ENCODE data around the gene KRT38. TPM values are rescaled to one million over a fixed set of nuclear protein-coding genes. Genes with fewer than 3 reads are reported as not detected.

KRT38 gene
- total RNA-seq, 2 donors from 2014 or later, result not detected

DNA sequence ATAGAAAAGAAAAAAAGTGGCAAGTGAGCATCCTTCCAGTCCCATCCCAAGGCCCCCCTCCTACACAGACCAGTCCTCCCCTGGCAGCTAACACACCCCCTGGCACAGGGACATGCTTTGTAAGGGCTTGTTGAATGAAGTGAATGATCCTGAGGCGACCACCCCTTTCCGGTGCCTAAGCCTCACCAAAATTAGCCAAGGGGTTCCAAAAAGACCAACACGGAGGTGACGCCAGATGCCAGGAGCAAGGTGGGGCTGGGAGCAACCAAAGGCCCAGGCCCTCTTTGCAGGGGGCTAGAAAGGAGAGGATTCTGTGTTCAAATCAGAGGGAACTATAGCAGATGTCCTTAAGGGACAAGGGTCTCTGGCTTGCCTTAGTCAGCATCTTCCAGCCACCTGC is 34.6 kb upstream of the KRT38 start:
- Histone ChIP-seq H3K4me3 (no peak overlapping the region), H3K4me1 (replicated peaks) (no peaks in the 10 kb centered on the region), H3K36me3 (no peaks in the 10 kb centered on the region), H3K27me3 (replicated peaks; ENCODE audit: insufficient read depth) (no peaks in the 10 kb centered on the region), H3K27ac (no peak overlapping the region), H3K9me3 (no peaks in the 10 kb centered on the region)
- intact Hi-C loops (cut with DNase I), result no loop called here
- 87% methylated on average over 4 of the region's 4 CpGs for WGBS
- DNase-seq (ENCODE audit: low spot score), result no peak
- TF ChIP-seq, protein P1, sequence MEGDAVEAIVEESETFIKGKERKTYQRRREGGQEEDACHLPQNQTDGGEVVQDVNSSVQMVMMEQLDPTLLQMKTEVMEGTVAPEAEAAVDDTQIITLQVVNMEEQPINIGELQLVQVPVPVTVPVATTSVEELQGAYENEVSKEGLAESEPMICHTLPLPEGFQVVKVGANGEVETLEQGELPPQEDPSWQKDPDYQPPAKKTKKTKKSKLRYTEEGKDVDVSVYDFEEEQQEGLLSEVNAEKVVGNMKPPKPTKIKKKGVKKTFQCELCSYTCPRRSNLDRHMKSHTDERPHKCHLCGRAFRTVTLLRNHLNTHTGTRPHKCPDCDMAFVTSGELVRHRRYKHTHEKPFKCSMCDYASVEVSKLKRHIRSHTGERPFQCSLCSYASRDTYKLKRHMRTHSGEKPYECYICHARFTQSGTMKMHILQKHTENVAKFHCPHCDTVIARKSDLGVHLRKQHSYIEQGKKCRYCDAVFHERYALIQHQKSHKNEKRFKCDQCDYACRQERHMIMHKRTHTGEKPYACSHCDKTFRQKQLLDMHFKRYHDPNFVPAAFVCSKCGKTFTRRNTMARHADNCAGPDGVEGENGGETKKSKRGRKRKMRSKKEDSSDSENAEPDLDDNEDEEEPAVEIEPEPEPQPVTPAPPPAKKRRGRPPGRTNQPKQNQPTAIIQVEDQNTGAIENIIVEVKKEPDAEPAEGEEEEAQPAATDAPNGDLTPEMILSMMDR (IDR thresholded peaks at IDR 0.05), result no peak
- TF ChIP-seq POLR2A (IDR thresholded peaks at IDR 0.05), result no peak
- TF ChIP-seq POLR2AphosphoS5 (IDR thresholded peaks at IDR 0.05), result no peak

DNA sequence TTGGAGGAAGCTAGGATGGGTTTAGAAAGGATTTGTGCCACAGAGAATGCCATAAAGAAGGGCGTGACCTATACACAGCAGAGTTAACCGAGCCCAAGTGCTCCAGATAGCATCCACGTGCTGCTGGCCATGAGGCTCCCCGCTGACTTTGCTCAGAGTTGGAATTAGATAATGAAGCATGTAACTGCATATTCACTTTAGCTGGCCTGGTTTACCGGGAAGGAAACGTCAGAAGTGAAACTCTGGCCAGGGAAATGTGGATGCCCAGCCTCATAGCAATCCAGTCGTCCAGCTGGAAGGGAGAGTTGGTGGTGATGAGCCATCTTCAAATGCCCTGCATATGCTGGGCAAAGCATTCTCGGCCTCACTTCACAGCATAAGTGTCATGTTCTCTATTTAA is 34.1 kb upstream of the KRT38 start:
- H3K27ac ChIP-seq, result no peak overlapping the region
- H3K36me3 ChIP-seq, result no peaks in the 10 kb centered on the region
- no peaks in the 10 kb centered on the region for H3K9me3 ChIP-seq
- intact Hi-C loops (cut with DNase I), result no loop called here
- DNase-seq (ENCODE audit: low spot score), result no peak
- 71% methylated on average over 8 of the region's 8 CpGs for WGBS
- H3K4me3 ChIP-seq, result no peak overlapping the region
- H3K4me1 ChIP-seq (replicated peaks), result no peaks in the 10 kb centered on the region
- TF ChIP-seq, protein P1 (IDR thresholded peaks at IDR 0.05), result no peak
- TF ChIP-seq POLR2AphosphoS5 (IDR thresholded peaks at IDR 0.05) (no peak), POLR2A (IDR thresholded peaks at IDR 0.05) (no peak)
- H3K27me3 ChIP-seq (replicated peaks; ENCODE audit: insufficient read depth), result no peaks in the 10 kb centered on the region

DNA sequence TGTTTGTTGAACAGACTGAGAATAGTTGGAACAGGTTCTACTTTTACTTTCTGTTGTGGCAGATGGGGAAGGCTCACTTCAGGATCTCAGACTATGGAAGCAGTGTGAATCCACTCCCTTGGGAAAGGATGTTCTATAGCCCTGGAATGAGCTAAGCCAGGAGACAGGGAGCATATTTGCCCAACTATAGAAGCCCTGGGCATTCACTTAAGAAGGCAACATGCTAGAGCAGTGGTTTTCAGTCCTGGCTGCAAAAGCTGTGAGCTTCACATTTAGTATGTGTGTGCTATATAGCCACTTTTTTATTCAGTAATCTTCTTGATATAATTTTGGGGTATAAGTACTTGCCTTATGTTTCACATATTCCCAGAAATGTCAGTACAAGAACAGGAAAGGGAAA is 27.6 kb upstream of the KRT38 start:
- no peak overlapping the region for H3K27ac ChIP-seq
- TF ChIP-seq POLR2A (IDR thresholded peaks at IDR 0.05), result no peak
- TF ChIP-seq POLR2AphosphoS5 (IDR thresholded peaks at IDR 0.05), result no peak
- TF ChIP-seq, protein P1 (IDR thresholded peaks at IDR 0.05), result no peak
- intact Hi-C loops (cut with DNase I), result no loop called here
- no peaks in the 10 kb centered on the region for H3K36me3 ChIP-seq
- no peak for DNase-seq (ENCODE audit: low spot score)
- H3K4me3 ChIP-seq, result no peak overlapping the region
- H3K9me3 ChIP-seq, result no peaks in the 10 kb centered on the region
- no peaks in the 10 kb centered on the region for H3K4me1 ChIP-seq (replicated peaks)
- H3K27me3 ChIP-seq (replicated peaks; ENCODE audit: insufficient read depth), result no peaks in the 10 kb centered on the region

DNA sequence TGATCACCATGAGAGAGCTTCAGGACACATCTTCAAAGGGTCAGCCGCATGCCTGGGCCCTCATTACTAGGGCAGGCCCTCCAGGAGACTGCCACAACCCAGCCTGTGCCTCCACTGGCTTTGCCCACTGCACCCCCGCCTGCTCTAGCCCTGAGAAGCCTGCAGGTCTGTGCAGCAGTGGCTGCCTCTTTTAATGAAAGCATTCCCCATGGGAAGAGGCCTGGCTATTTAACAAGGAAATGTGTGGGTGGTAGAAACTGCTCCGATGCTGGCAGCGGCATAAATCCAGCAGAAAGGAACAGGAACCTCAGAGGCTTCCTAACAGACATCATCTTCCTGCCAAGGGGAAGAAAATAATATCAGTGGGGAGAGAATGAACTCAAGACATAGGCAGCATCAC is 26.8 kb upstream of the KRT38 start:
- H3K36me3 ChIP-seq, result no peaks in the 10 kb centered on the region
- no peak for DNase-seq (ENCODE audit: low spot score)
- TF ChIP-seq, protein P1 (IDR thresholded peaks at IDR 0.05), result no peak
- TF ChIP-seq POLR2A (IDR thresholded peaks at IDR 0.05) (no peak), POLR2AphosphoS5 (IDR thresholded peaks at IDR 0.05) (no peak)
- no peak overlapping the region for H3K27ac ChIP-seq
- WGBS, result 42% methylated on average over 4 of the region's 4 CpGs
- no peaks in the 10 kb centered on the region for H3K9me3 ChIP-seq
- no peak overlapping the region for H3K4me3 ChIP-seq
- intact Hi-C loops (cut with DNase I), result no loop called here
- no peaks in the 10 kb centered on the region for H3K27me3 ChIP-seq (replicated peaks; ENCODE audit: insufficient read depth)
- no peaks in the 10 kb centered on the region for H3K4me1 ChIP-seq (replicated peaks)

DNA sequence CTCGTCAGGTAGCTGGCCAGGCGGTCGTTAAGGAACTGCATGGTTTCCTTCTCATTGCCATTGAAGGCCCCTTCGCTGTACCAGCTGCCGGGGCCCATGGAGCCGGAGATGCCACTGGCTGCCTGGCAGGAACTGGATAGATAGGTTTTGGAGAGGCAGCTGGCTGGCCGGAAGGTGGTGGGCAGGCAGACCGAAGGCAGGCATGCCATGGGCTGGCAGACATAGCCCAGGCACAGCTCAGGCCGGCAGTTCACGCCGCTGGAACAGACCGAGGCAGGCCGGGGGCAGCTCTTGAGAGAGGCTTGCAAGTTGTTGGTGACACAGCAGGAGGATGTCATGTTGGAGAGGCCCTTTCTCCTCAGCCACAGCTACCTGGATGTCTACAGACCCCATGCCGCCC is 26.2 kb upstream of the KRT38 start, which contains the start of gene KRT32:
TSS of gene KRT32 (minus strand) at position 399 of the 400 bp plus-strand sequence. CDS start at position 338, 61 bp downstream.
- no peaks in the 10 kb centered on the region for H3K9me3 ChIP-seq
- H3K36me3 ChIP-seq, result no peaks in the 10 kb centered on the region
- TF ChIP-seq POLR2AphosphoS5 (IDR thresholded peaks at IDR 0.05), result no peak
- TF ChIP-seq, protein P1 (IDR thresholded peaks at IDR 0.05), result no peak
- TF ChIP-seq POLR2A (IDR thresholded peaks at IDR 0.05), result no peak
- H3K27ac ChIP-seq, result no peak within 1 kb of the TSS
- no peak for DNase-seq (ENCODE audit: low spot score)
- no peaks in the 10 kb centered on the region for H3K27me3 ChIP-seq (replicated peaks; ENCODE audit: insufficient read depth)
- no peaks in the 10 kb centered on the region for H3K4me1 ChIP-seq (replicated peaks)
- intact Hi-C loops (cut with DNase I), result no loop called here
- 93% methylated on average over 14 of the region's 14 CpGs for WGBS
- H3K4me3 ChIP-seq, result no peak within 1 kb of the TSS
